Prostate gland (tissue), 2 donors: ENCODE data around the gene DENND1B. TPM values are rescaled to one million over a fixed set of nuclear protein-coding genes. Genes with fewer than 3 reads are reported as not detected.

Experiments used
- DNase-seq: peaks from one replicate; pipeline ENCODE4 v3.0.0-alpha.2; 2019; ENCODE audit warnings: low spot score
- H3K27ac ChIP-seq, 2 donors: fragments of 200-600 bp; sonication (generic); 2 replicates each; pipeline ENCODE4 v1.5.1; 2017 to 2019
- H3K27me3 ChIP-seq: fragments of 200-600 bp; sonication (generic); replicated peaks from 2 replicates; pipeline ENCODE4 v1.5.1; 2019; ENCODE audit not compliant: insufficient read depth
- H3K36me3 ChIP-seq, 2 donors: fragments of 200-600 bp; sonication (generic); 1 replicate in 1 of 2; 2 replicates in 1 of 2; pipeline versions ENCODE4 v1.5.1 to v1.8.1; 2017 to 2019
- H3K4me1 ChIP-seq: fragments of 200-600 bp; sonication (generic); replicated peaks from 2 replicates; pipeline ENCODE4 v1.5.1; 2019
- H3K4me3 ChIP-seq, 2 donors: fragments of 200-600 bp; sonication (generic); 2 replicates each; pipeline ENCODE4 v1.5.1; 2017 to 2019
- H3K9me3 ChIP-seq: fragments of 200-600 bp; sonication (generic); 2 replicates; pipeline ENCODE4 v1.5.1; 2017
- CTCF ChIP-seq, 4 experiments: fragments of 200-600 bp in 2 of 4; fragments of 450-650 bp in 2 of 4; sonication (generic) in 2 of 4; IDR thresholded peaks; 1 replicate in 3 of 4; 2 replicates in 1 of 4; pipeline ENCODE4 v1.5.1; 2016 to 2019; ENCODE audit warnings: antibody characterized with exemption in 4 of 4, mild to moderate bottlenecking in 2 of 4, moderate library complexity in 2 of 4
- POLR2A ChIP-seq: fragments of 450-650 bp; IDR thresholded peaks from one replicate; pipeline ENCODE4 v1.6.1; 2016; ENCODE audit warnings: antibody characterized with exemption, mild to moderate bottlenecking
- POLR2AphosphoS5 ChIP-seq: sonication (generic); formaldehyde crosslinking; IDR thresholded peaks from one replicate; pipeline ENCODE4 v1.6.1; 2017; ENCODE audit warnings: antibody characterized with exemption
- WGBS: methylation state at CpG from one replicate; pipeline ENCODE4 v1.1.5; 2018; 5-methylcytosine and 5-hydroxymethylcytosine counted together
- intact Hi-C: fragments of 100-400 bp; cut with DNase I; formaldehyde crosslinking; loops from one replicate; pipeline ENCODE4 v1.14.2; 2022
- total RNA-seq, 2 donors: library from RNA; depleted of rRNA; stranded (reverse); fragments of >200 nt; gene quantifications; one replicate each; pipeline ENCODE4 v1.1.0, GENCODE V29; 2016

DENND1B gene
- total RNA-seq, 2 donors from 2014 or later = 13.5 to 14.1 TPM

DNA sequence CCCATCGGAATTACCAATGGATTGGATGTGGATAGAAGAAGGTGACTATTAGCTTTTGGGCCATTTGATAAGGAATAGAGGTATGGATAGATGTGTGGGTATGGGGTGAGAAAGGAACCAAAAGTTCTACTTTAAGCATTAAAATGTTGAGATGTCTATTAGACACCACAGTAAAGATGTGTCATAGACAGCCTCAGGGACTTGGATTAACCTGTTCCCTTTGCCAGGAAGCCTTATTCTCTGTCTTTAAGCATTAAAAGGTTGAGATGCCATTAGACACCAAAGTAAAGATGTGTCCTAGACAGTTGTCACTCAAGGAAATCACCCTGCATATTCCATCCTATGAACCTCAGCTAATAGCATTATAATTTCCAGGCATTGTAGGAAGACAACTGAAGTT is 11.0 kb upstream of the DENND1B start:
- H3K9me3 ChIP-seq = no peaks in the 10 kb centered on the region
- TF ChIP-seq POLR2AphosphoS5 = no peak
- TF ChIP-seq POLR2A = no peak
- no peak for TF ChIP-seq CTCF (IDR thresholded peaks at IDR 0.05)
- peaks cover 10% of the 10 kb centered on the region for H3K4me1 ChIP-seq
- H3K27me3 ChIP-seq = no peaks in the 10 kb centered on the region
- H3K4me3 ChIP-seq = no peak overlapping the region
- 97% methylated on average over 1 of the region's 1 CpG for WGBS
- no peaks in the 10 kb centered on the region for H3K36me3 ChIP-seq
- intact Hi-C loops = no loop called here
- no peak overlapping the region for H3K27ac ChIP-seq
- DNase-seq = no peak

GRCh38 chr1:197783510-197783948 is 8.2 kb upstream of the DENND1B start:
- H3K36me3 ChIP-seq = no peaks in the 10 kb centered on the region
- no peak overlapping the region for H3K4me3 ChIP-seq
- peak overlapping the region; percentile 49 to 57 for H3K27ac ChIP-seq
- 27% methylated on average over 1 of the region's 1 CpG for WGBS
- intact Hi-C loops = no loop called here
- H3K9me3 ChIP-seq = no peaks in the 10 kb centered on the region
- TF ChIP-seq POLR2A = no peak
- peak; percentile 90 for TF ChIP-seq POLR2AphosphoS5
- peaks cover 10% of the 10 kb centered on the region for H3K4me1 ChIP-seq
- DNase-seq = peak; percentile 63
- no peaks in the 10 kb centered on the region for H3K27me3 ChIP-seq

DNA sequence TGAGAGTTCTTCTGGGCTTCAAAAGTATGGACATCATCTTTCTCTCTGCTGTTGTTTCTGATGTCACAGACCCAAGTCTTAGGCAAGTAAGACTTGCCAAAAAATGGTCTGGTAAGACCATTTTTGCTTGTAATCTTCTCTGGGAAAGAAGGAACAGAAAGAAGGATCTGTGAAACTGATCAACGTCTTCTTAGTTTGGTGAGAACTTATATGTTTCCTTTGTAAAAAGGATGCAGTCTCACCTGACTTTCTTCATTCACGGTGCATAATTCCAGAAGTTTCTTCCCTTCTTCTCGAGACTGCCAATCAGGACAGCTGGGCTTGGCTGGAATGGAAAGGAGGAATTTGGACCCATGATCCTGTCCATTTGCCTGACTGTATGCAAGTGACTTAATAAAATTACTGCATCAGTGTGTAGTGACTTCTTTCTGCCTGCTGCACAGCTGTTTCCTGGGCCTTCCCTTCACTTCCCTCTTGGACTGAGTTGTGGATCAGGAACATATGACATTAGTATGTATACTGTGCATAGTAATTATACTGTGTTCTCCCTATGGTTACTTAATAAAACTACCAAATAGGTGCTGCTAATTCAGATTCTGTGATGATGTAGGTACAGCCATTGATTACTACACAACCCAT is 7.6 kb upstream of the DENND1B start:
- Histone ChIP-seq H3K4me1 (peaks cover 10% of the 10 kb centered on the region), H3K27ac (peak overlapping the region in 1 of 2 donors; percentile 10), H3K36me3 (no peaks in the 10 kb centered on the region), H3K9me3 (no peaks in the 10 kb centered on the region), H3K4me3 (no peak overlapping the region), H3K27me3 (no peaks in the 10 kb centered on the region)
- no peak for DNase-seq
- intact Hi-C loops = no loop called here
- 56% methylated on average over 3 of the region's 3 CpGs for WGBS
- no peak for TF ChIP-seq CTCF (IDR thresholded peaks at IDR 0.05)
- TF ChIP-seq POLR2AphosphoS5 = no peak
- TF ChIP-seq POLR2A = no peak

DNA sequence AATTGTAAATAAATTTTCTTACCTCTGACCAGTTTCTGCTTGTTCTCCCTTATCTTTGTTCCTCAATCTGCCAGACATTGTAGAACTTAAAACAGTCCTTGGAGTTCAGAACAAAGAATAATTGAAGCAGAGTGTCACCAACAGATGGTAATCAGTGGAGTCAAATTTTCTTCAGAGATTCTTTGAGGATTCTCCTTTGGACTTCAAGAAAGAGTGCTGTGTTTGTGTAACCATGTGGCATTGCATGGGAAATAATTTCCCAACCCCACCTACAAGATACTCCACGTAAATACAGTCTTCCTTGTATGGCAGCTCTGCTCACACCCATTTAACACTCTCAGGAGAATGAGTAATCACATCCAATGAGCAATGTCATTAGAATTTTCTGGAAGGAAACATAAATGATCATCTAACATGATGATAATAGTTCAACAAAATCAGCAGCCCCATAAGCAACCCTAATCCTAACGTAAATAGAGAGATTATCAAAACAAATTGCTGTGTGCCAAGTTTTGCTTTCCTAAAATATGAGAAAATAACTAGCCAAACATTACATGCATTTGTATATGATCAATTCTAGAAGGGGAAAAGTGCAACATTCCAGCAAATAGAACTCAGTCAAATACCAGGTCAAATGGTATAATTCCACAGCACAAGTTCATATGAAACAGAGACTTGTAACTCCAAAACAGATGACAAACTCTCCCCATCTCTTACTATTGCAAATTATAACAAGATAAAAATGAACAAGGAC is 6.9 kb upstream of the DENND1B start:
- Histone ChIP-seq H3K36me3 (no peaks in the 10 kb centered on the region), H3K27me3 (no peaks in the 10 kb centered on the region), H3K9me3 (no peaks in the 10 kb centered on the region), H3K4me1 (peaks cover 10% of the 10 kb centered on the region), H3K27ac (peak overlapping the region; percentile 9 to 10), H3K4me3 (no peak overlapping the region)
- intact Hi-C loops = no loop called here
- 45% methylated on average over 2 of the region's 2 CpGs for WGBS
- TF ChIP-seq POLR2A (no peak), CTCF (IDR thresholded peaks at IDR 0.05) (no peak), POLR2AphosphoS5 (no peak)
- DNase-seq = no peak

DNA sequence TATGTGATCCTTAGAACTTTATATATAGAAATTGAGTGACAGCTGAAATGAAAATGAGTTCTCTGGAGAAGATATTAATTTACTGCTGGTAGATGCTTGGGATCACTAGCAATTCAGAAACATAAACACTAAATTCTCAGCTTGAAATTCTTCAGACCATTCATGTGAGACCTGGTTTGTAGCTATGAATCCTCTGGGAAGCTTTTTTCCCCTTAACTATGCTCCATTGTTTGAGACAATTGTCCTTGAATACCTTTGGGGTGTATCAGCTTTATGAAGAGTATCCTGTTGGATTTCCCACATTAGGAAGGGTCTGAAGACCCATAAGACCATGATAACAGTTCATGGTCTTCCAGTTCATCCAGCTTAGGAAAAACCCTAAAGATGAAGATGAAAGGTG is 4.6 kb upstream of the DENND1B start:
- H3K9me3 ChIP-seq = no peaks in the 10 kb centered on the region
- intact Hi-C loops = no loop called here
- peaks cover 10% of the 10 kb centered on the region for H3K4me1 ChIP-seq
- H3K27ac ChIP-seq = no peak overlapping the region
- no peaks in the 10 kb centered on the region for H3K36me3 ChIP-seq
- DNase-seq = no peak
- H3K27me3 ChIP-seq = no peaks in the 10 kb centered on the region
- TF ChIP-seq POLR2AphosphoS5 (no peak), CTCF (IDR thresholded peaks at IDR 0.05) (no peak), POLR2A (no peak)
- no peak overlapping the region for H3K4me3 ChIP-seq
